HG02642 (cell line): ENCODE results near the gene PTTG1IP.

Experiments used
- ATAC-seq: cut with Tn5 transposase; IDR thresholded peaks from one replicate; pipeline ENCODE4 v1.9.1; 2021; ENCODE audit warnings: mild to moderate bottlenecking; ENCODE audit not compliant: unreplicated experiment, poor library complexity

PTTG1IP gene

DNA sequence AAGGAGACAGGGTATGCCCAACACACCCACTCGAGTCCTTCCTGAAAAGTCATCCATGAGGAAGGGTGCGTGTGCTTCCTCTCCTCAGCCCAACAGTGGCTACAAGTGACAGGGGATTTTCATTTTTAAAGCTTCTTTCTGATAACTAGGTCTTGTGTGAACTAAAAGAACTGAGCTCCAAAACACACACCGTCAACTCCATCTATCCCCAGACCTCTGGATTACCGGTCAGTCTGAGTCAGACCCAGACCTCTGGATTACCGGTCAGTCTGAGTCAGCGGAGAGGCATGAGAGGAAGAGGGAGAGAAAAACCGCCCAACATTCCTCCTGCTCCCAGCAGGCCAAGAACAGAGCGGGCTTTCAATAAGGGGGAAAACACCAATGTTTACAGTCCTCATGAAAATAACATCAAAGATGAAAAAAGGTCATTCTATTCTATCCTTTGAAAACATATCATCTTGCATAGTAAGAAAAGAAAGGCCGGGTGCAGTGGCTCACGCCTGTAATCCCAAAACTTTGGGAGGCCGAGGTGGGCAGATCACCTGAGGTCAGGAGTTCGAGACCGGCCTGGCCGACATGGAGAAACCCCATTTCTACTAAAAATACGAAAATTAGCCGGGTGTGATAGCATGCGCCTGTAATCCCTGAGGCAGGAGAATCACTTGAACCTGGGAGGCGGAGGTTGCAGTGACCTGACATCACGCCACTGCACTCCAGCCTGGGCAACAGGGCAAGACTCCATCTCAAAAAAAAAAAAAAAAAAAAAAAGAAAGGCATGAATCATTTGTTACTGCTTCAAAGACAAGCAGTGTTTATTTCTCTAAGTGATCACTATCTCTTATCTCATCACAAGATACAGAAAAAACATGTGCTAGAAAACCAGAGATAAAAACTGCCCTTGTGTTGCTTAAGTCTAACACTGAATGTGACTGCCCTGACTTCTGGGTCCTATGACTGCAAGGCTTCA, 3.4 kb downstream of the PTTG1IP start:
- no peak for ATAC-seq

DNA sequence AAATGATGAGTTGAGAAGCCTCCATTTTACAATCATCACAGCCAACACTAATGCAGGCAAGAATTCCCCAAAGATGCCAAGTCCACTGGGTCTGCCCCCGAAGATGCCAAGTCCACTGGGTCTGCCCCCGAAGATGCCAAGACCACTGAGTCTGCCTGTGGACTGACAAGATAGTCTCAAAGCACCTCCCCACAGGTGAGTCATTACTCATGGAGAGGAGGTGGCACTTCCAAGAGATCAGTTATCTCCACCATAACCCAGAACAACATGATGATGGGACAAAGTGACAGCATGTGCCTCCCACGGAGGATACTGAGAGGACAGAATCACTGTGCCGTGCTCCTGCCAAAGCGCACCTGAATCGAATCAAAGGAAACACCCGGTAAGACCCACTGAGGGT, 4.8 kb downstream of the PTTG1IP start:
- no peak for ATAC-seq

- no peak for ATAC-seq
Observed at GRCh38 chr21:44867999-44868700, 5.3 kb downstream of the PTTG1IP start.

- ATAC-seq = no peak
Observed at GRCh38 chr21:44867464-44867863, 6.0 kb downstream of the PTTG1IP start.

GRCh38 chr21:44866780-44867179, 6.7 kb downstream of the PTTG1IP start:
- ATAC-seq = no peak

GRCh38 chr21:44865561-44866280, 7.8 kb downstream of the PTTG1IP start:
- no peak for ATAC-seq

DNA sequence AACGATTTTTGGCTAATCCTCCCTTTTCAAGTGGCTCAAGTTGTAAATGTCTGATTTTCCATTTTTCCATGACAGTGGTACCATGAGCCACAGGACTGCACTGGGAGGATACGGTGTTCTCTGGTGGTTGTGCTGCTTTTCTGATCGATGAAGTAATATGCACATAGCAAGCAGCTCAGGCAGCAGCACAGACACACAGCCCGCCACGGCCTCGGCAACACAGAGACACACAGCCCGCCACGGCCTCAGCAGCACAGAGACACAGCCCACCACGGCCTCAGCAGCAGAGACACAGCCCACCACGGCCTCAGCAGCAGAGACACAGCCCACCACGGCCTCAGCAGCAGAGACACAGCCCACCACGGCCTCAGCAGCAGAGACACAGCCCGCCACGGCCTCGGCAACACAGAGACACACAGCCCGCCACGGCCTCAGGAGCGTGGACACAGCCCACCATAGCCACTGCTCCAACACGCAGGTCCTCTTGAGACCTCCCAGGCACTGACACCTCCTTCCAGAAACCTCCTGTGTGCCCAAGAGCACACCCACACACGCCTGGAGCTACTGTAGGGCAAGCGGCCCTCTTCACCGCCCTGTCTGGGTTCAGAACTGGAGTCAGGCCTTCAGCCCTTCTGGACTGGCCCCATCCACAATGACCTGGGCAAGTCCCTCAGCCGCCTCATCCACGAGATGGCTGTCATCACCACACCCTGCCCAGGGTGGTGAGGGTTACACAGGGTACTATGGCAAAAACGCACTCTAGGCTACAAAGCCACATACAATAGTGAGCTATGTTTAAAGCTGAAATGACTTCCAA, 10.4 kb downstream of the PTTG1IP start:
- ATAC-seq = no peak

DNA sequence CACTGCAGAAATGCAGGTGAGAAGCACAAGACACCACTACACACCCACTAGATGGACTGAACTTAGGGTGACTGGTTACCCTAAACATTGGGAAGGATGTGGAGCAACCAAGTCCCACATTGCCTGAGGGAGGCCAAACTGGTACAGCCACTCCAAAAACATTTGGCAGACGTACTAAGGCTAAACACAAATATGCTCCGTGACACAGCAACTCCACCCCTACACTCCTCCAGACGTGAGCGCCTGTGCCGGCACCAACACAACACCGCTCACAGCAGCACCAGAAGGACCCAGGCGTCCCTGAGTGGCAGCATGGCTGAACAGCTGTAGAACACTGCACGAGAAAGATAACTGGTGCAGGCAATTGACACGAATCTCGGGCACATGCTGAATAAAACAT, 14.7 kb downstream of the PTTG1IP start:
- ATAC-seq = no peak

DNA sequence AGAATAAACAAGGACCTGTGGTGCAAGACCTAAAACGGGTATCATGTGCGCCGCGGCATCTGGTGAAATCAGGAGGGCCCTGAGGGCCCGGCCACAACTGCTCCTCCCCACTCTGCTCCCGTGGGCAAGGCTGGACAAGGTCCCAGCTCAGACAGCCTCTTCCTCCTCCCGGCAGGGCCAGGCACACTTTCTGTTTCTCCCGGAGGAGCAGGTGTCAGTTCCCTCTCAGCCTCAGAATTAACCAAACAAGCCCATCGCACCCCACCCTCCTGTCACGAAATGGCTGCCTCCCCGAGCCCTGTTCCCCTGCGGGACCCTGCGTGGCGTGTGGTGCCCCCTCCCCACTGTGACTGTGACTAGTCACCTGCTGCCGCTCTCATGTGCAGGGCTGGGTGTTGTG, 15.2 kb downstream of the PTTG1IP start:
- no peak for ATAC-seq

DNA sequence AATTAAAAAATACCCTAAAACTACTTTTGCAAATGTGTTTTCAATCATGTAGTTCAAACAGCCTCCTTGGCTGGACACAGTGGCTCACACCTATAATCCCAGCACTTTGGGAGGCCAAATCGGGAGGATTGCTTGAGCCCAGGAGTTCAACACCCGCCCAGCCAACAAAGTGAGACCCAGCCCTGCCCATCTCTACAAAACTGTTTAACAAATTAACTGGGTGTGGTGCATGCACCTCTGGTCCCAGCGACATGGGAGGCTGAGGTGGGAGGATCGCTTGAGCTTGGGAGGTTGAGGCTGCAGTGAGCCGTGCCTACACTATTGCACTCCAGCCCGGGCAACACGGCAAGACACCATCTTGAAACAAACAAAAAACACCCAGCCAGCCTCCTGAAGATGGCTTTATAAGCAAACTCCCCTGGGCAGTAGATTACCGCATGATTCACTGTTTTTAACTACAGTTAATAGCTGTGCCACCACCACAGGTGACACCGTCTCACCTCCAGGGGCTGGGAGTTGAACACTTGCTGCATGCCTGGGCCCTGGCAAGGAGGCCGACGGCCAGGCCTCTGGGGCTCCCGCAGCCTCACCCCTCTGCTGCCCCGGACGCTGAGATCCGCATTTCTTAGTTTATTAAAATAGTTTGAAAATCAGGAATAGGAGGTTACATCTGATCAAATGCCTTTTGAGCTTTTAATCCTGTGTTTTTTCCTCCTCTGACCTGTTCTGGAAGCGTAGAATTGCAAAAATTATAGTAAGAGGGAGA, 16.2 kb downstream of the PTTG1IP start:
- ATAC-seq = no peak

DNA sequence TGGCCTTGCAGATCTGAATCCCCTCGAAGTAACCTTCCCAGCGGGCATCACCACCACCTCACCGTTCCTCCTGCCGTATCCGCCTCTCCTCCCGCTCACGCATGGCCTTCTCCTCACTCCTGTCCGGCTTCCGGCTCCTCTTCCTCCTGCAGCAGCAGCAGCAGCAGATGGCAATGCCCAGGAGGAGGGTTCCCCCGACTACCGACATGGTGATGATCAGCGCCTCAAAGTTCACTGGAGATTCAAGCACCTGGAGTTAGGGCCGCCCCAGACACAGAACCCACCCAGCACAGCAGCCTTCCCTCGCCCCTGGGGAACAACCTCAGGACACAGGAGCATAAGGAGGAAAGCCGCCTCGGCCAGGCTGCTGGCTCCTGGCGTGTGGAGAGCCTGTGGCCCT, 17.4 kb downstream of the PTTG1IP start:
- no peak for ATAC-seq

GRCh38 chr21:44855572-44855971, 17.9 kb downstream of the PTTG1IP start:
- ATAC-seq = no peak

- ATAC-seq = no peak
Observed at GRCh38 chr21:44854664-44855446, 18.6 kb downstream of the PTTG1IP start.

- ATAC-seq = no peak
Observed at GRCh38 chr21:44854391-44854663, 19.2 kb downstream of the PTTG1IP start.

DNA sequence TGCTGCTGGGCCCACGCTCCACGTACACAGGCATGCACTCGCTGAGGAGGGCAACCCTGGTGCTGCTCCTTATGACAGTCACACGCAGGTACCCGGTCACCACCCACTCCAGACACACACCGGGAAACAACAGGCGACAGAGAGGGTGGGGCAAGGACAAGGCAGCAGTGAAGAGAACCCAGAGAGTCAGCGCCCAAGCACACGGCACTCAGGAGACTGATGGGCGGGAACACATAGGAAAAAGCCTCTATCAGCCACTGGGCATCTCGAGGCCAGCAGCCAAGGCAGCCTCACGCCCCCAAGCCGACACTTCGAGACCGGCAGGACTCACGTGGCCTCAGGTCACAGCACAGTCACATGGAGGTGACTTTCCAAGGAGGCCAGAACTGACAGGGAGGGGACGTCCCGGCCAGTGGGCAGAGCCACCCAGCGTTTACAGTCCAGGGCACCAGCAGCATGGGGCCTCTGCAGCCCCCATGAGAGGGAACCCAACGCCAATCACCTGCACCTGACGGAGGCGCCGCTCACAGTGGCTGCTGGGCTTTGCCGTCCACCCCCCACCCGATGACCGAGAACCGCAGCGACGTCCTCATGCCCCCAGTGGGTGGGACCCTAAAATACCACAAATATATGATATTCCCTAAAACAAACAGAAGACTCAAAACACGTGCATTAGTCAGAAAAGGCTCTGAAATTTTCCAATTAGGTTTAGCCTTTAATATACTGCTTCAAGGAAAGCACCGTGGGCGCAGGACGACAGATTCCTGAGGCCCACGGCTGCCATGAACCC, 19.7 kb downstream of the PTTG1IP start:
- ATAC-seq = no peak

GRCh38 chr21:44850905-44851657, 22.4 kb downstream of the PTTG1IP start:
- ATAC-seq = no peak

DNA sequence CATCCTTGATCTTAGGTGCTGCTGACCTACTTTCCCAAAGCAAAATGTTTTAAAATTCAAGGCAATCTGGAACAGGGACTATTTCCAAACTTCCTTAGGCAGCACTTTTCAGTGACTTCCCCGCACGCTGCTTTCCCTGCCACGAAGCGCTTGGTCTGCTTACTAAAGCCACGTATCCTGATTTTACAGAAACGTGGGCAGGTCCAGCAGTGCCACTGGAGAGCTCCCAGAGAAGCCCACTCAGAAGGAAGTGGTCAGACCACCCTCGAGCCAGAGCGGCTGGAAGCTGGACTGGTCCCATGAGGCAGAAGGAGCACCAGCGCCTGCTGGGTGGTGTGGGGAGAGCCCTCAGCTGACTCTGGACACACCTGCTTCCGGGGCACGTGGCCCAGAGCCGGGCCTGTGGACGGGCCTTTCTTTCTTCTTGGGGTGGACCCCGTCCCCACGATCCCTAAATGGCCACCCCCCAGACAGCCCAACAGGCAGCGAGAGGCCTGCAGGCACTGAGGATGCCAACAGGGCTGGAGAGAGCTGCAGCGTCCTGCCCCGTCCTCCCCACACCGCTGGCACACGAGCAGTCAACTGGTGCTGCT, 23.2 kb downstream of the PTTG1IP start:
- ATAC-seq = no peak
